Measurements from ENCODE around the gene PKP3.

Gene PKP3

DNA sequence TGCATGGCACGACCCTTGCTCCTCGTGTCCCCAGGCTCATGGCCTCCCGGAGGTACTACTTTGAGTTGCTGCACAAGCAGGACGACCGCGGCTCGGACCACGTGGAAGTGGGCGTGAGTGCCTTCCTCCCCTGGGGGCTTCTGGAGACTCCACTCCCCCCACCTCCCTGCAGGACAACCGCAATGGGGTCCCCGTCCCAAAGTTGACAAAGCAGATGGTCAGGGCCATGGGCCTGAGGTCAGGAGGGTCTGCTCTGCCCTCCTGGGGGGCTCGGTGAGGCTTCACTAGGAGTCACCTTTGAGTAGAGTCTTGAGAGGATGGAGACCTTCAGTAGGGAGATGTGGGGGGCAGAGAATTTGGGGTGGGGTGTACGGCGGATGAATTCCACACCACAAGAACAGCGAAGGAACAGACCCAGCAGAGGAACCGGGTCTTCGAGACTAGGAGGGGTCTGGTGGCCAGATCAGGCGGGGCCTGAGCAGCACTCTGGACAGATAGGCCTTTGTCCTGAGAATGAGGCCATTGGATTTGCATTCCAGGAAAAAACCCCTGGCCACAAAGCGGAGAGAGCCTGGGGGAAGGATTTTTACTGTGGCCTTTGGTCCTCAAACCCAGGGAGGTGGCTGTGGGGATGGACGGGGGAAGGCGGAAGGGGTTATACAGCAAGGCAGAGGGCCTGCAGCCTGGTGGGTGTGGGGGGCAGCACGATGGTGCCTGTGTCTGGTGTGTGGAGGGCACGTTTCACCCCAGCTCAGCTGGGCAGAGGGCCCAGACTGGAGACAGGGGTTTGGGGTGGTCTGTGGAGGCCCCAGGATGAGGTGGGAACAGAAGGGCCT lies 20.1 kb upstream of the PKP3 start:
- peaks cover 5% of the 10 kb centered on the region for H3K4me1 ChIP-seq (ENCODE audit: control insufficient read depth, insufficient read depth, low read length)
- no peak overlapping the region for H3K9ac ChIP-seq (ENCODE audit: low read length)
- H3K9me3 ChIP-seq (ENCODE audit: control insufficient read depth, insufficient read depth, low read depth, low read length): no peaks in the 10 kb centered on the region
- H3K27me3 ChIP-seq (ENCODE audit: control insufficient read depth, insufficient read depth, low read length): no peaks in the 10 kb centered on the region
- no peak overlapping the region for H3K4me3 ChIP-seq (ENCODE audit: low read depth, low read length)
- no peak overlapping the region for H3K27ac ChIP-seq (ENCODE audit: low read depth, low read length)
- peaks cover 48% of the 10 kb centered on the region for H3K36me3 ChIP-seq (ENCODE audit: control insufficient read depth, insufficient read depth, low read length)

GRCh38 chr11:375065-376025 lies 18.7 kb upstream of the PKP3 start:
- H3K4me1 ChIP-seq (ENCODE audit: control insufficient read depth, insufficient read depth, low read length): peaks cover 2% of the 10 kb centered on the region
- no peak overlapping the region for H3K27ac ChIP-seq (ENCODE audit: low read depth, low read length)
- H3K36me3 ChIP-seq (ENCODE audit: control insufficient read depth, insufficient read depth, low read length): peaks cover 54% of the 10 kb centered on the region
- no peak overlapping the region for H3K9ac ChIP-seq (ENCODE audit: low read length)
- H3K9me3 ChIP-seq (ENCODE audit: control insufficient read depth, insufficient read depth, low read depth, low read length): no peaks in the 10 kb centered on the region
- H3K27me3 ChIP-seq (ENCODE audit: control insufficient read depth, insufficient read depth, low read length): no peaks in the 10 kb centered on the region
- H3K4me3 ChIP-seq (ENCODE audit: low read depth, low read length): no peak overlapping the region

DNA sequence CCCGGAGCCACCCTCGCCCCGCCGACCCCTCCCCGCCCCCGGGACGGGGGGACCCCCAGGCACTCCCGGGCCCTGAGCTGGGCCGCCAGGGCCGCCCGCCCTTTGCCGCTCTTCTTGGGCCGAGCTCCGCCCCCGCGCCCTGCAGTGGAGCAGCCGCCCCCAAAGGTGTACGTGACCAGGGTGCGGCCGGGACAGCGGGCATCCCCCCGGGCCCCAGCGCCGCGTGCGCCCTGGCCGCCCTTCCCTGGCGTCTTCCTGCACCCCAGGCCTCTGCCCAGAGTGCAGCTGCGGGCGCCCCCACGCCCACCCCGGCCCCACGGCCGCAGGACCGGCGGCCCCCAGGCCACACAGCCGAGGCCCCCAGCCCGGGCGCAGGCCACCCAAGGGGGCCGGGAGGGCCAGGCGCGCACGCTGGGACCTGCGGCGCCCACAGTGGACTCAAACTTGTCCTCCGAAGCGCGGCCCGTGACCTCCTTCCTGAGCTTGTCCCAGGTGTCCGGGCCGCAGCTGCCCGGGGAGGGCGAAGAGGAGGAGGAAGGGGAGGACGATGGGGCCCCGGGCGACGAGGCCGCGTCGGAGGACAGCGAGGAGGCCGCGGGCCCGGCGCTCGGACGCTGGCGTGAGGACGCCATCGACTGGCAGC lies 17.4 kb upstream of the PKP3 start:
- no peaks in the 10 kb centered on the region for H3K9me3 ChIP-seq (ENCODE audit: control insufficient read depth, insufficient read depth, low read depth, low read length)
- H3K36me3 ChIP-seq (ENCODE audit: control insufficient read depth, insufficient read depth, low read length): peaks cover 62% of the 10 kb centered on the region
- H3K27ac ChIP-seq (ENCODE audit: low read depth, low read length): no peak overlapping the region
- H3K4me3 ChIP-seq (ENCODE audit: low read depth, low read length): no peak overlapping the region
- no peaks in the 10 kb centered on the region for H3K27me3 ChIP-seq (ENCODE audit: control insufficient read depth, insufficient read depth, low read length)
- no peaks in the 10 kb centered on the region for H3K4me1 ChIP-seq (ENCODE audit: control insufficient read depth, insufficient read depth, low read length)
- no peak overlapping the region for H3K9ac ChIP-seq (ENCODE audit: low read length)

- H3K4me1 ChIP-seq (ENCODE audit: control insufficient read depth, insufficient read depth, low read length): no peaks in the 10 kb centered on the region
- H3K36me3 ChIP-seq (ENCODE audit: control insufficient read depth, insufficient read depth, low read length): peaks cover 59% of the 10 kb centered on the region
- no peak overlapping the region for H3K4me3 ChIP-seq (ENCODE audit: low read depth, low read length)
- H3K27me3 ChIP-seq (ENCODE audit: control insufficient read depth, insufficient read depth, low read length): no peaks in the 10 kb centered on the region
- H3K27ac ChIP-seq (ENCODE audit: low read depth, low read length): no peak overlapping the region
- no peaks in the 10 kb centered on the region for H3K9me3 ChIP-seq (ENCODE audit: control insufficient read depth, insufficient read depth, low read depth, low read length)
- no peak overlapping the region for H3K9ac ChIP-seq (ENCODE audit: low read length)
These were observed 16.7 kb upstream of the PKP3 start for GRCh38 chr11:377174-377865.

GRCh38 chr11:377883-378500 lies 16.0 kb upstream of the PKP3 start:
- peaks cover 58% of the 10 kb centered on the region for H3K36me3 ChIP-seq (ENCODE audit: control insufficient read depth, insufficient read depth, low read length)
- H3K9me3 ChIP-seq (ENCODE audit: control insufficient read depth, insufficient read depth, low read depth, low read length): no peaks in the 10 kb centered on the region
- no peak overlapping the region for H3K27ac ChIP-seq (ENCODE audit: low read depth, low read length)
- H3K27me3 ChIP-seq (ENCODE audit: control insufficient read depth, insufficient read depth, low read length): no peaks in the 10 kb centered on the region
- no peak overlapping the region for H3K9ac ChIP-seq (ENCODE audit: low read length)
- no peak overlapping the region for H3K4me3 ChIP-seq (ENCODE audit: low read depth, low read length)
- H3K4me1 ChIP-seq (ENCODE audit: control insufficient read depth, insufficient read depth, low read length): no peaks in the 10 kb centered on the region

DNA sequence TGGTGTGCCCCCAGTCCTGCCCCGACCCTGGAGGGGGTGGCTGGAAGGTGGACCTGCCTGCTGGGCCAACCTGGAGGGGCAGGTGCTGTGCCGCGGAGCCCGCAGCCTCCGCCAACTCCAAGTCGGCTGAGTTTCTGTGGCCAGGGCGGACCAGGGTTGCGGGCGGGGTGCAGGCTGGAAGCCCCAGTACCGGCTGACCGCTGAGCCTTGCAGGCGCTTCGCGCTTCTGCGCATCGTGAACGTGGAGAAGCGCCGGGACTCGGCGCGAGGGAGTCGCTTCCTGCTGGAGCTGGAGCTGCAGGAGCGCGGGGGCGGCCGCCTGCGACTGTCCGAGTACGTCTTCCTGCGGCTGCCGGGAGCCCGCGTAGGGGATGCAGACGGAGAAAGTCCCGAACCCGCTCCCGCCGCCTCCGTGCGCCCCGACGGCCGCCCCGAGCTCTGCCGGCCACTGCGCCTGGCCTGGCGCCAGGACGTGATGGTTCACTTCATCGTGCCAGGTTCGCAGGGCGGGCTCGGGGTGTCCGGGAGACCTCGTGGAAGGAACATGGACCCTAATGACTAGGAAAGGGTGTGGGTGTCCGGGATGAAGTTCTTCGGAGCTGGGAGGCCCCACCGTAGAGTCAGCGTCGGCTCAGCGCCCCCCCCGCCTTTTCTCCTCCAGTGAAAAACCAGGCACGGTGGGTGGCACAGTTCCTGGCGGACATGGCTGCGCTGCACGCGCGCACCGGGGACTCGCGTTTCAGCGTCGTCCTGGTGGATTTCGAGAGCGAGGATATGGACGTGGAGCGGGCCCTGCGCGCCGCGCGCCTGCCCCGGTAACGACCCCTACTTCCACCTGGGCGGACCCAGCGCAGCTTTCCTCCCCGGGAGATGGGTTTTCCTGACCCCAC lies 14.6 kb upstream of the PKP3 start:
- Histone ChIP-seq H3K9me3 (ENCODE audit: control insufficient read depth, insufficient read depth, low read depth, low read length) (no peaks in the 10 kb centered on the region), H3K4me1 (ENCODE audit: control insufficient read depth, insufficient read depth, low read length) (no peaks in the 10 kb centered on the region), H3K27me3 (ENCODE audit: control insufficient read depth, insufficient read depth, low read length) (no peaks in the 10 kb centered on the region), H3K4me3 (ENCODE audit: low read depth, low read length) (no peak overlapping the region), H3K27ac (ENCODE audit: low read depth, low read length) (no peak overlapping the region), H3K9ac (ENCODE audit: low read length) (no peak overlapping the region), H3K36me3 (ENCODE audit: control insufficient read depth, insufficient read depth, low read length) (peaks cover 46% of the 10 kb centered on the region)

DNA sequence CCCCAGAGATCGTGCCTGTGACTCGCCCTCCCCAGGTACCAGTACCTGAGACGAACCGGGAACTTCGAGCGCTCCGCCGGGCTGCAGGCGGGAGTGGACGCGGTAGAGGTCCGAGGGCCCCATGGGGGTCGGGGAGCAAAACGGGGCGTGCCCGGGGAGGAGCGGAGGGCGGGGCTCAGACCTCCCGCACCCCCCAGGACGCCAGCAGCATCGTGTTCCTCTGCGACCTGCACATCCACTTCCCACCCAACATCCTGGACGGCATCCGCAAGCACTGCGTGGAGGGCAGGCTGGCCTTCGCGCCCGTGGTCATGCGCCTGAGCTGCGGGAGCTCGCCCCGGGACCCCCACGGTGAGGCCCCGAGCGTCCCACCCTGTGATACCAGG lies 13.9 kb upstream of the PKP3 start:
- H3K27me3 ChIP-seq (ENCODE audit: control insufficient read depth, insufficient read depth, low read length): no peaks in the 10 kb centered on the region
- H3K36me3 ChIP-seq (ENCODE audit: control insufficient read depth, insufficient read depth, low read length): peaks cover 45% of the 10 kb centered on the region
- no peaks in the 10 kb centered on the region for H3K9me3 ChIP-seq (ENCODE audit: control insufficient read depth, insufficient read depth, low read depth, low read length)
- H3K4me3 ChIP-seq (ENCODE audit: low read depth, low read length): no peak overlapping the region
- no peak overlapping the region for H3K9ac ChIP-seq (ENCODE audit: low read length)
- no peaks in the 10 kb centered on the region for H3K4me1 ChIP-seq (ENCODE audit: control insufficient read depth, insufficient read depth, low read length)
- no peak overlapping the region for H3K27ac ChIP-seq (ENCODE audit: low read depth, low read length)

- Histone ChIP-seq H3K9ac (ENCODE audit: low read length) (no peak overlapping the region), H3K9me3 (ENCODE audit: control insufficient read depth, insufficient read depth, low read depth, low read length) (no peaks in the 10 kb centered on the region), H3K36me3 (ENCODE audit: control insufficient read depth, insufficient read depth, low read length) (peaks cover 41% of the 10 kb centered on the region), H3K27ac (ENCODE audit: low read depth, low read length) (no peak overlapping the region), H3K4me1 (ENCODE audit: control insufficient read depth, insufficient read depth, low read length) (no peaks in the 10 kb centered on the region), H3K27me3 (ENCODE audit: control insufficient read depth, insufficient read depth, low read length) (no peaks in the 10 kb centered on the region), H3K4me3 (ENCODE audit: low read depth, low read length) (no peak overlapping the region)
These were observed 13.5 kb upstream of the PKP3 start for GRCh38 chr11:380491-380890.

DNA sequence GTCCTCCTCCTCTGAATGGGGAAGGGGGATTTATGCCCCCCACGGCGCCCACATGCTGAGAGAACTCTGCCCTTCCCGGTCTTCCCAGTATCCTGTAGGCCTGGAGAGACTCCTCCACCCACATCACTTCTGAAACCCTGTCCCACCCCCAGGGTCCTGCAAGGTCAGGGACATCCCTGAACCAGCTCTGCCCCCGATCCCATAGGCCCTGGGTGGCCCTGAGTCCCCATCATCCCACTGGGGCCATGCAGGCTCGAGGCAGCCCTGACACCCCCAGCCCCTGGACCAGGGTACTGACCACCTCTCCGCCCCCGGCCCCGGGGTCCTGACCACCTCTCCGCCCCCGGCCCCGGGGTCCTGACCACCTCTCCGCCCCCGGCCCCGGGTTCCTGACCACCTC lies 13.0 kb upstream of the PKP3 start:
- Histone ChIP-seq H3K36me3 (ENCODE audit: control insufficient read depth, insufficient read depth, low read length) (peaks cover 37% of the 10 kb centered on the region), H3K4me1 (ENCODE audit: control insufficient read depth, insufficient read depth, low read length) (no peaks in the 10 kb centered on the region), H3K27ac (ENCODE audit: low read depth, low read length) (no peak overlapping the region), H3K27me3 (ENCODE audit: control insufficient read depth, insufficient read depth, low read length) (no peaks in the 10 kb centered on the region), H3K9me3 (ENCODE audit: control insufficient read depth, insufficient read depth, low read depth, low read length) (peaks cover 4% of the 10 kb centered on the region; the same call in 1 of the 2 replicates), H3K9ac (ENCODE audit: low read length) (no peak overlapping the region), H3K4me3 (ENCODE audit: low read depth, low read length) (no peak overlapping the region)

Measured in HUES6 (cell line).